GM10266 (cell line): Measurements from ENCODE around the gene CSF2RB.

Experiments
- DNase-seq: peaks from one replicate; pipeline ENCODE4 v3.0.0; 2012; ENCODE audit errors: extremely low spot score
- TF ChIP-seq, protein P1 (sequence below): IDR thresholded peaks from 2 replicates; pipeline ENCODE4 v1.5.1; 2012; ENCODE audit warnings: mild to moderate bottlenecking, low read depth; ENCODE audit not compliant: control insufficient read depth, insufficient read depth; ENCODE audit errors: missing control alignments

The CSF2RB gene

GRCh38 chr22:36891646-36892045, 21.8 kb upstream of the CSF2RB start:
- DNase-seq, result no peak
- TF ChIP-seq, protein P1, sequence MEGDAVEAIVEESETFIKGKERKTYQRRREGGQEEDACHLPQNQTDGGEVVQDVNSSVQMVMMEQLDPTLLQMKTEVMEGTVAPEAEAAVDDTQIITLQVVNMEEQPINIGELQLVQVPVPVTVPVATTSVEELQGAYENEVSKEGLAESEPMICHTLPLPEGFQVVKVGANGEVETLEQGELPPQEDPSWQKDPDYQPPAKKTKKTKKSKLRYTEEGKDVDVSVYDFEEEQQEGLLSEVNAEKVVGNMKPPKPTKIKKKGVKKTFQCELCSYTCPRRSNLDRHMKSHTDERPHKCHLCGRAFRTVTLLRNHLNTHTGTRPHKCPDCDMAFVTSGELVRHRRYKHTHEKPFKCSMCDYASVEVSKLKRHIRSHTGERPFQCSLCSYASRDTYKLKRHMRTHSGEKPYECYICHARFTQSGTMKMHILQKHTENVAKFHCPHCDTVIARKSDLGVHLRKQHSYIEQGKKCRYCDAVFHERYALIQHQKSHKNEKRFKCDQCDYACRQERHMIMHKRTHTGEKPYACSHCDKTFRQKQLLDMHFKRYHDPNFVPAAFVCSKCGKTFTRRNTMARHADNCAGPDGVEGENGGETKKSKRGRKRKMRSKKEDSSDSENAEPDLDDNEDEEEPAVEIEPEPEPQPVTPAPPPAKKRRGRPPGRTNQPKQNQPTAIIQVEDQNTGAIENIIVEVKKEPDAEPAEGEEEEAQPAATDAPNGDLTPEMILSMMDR, result no peak

- TF ChIP-seq, protein P1, result no peak
- DNase-seq, result no peak
Measured at GRCh38 chr22:36892292-36892691, 21.1 kb upstream of the CSF2RB start.

DNA sequence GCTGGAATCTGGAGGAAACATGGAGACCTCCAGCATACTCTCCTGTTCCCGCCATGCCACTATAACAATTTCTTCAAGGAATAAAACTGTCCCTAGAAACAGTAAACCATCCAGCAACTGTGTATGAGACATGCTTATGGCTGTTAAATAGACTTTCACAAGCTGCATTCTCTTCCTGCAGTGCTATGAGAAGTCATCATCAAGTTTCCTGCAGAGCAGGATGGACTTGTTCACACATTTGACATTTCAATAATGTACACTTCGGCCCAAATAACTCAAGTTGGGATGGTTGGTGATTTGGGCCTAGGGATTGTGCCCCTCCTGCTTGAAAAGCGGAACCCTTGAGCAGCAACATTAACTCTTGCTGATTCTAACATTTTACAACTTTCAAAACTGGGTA, 20.2 kb upstream of the CSF2RB start:
- DNase-seq, result no peak
- TF ChIP-seq, protein P1, result no peak

DNA sequence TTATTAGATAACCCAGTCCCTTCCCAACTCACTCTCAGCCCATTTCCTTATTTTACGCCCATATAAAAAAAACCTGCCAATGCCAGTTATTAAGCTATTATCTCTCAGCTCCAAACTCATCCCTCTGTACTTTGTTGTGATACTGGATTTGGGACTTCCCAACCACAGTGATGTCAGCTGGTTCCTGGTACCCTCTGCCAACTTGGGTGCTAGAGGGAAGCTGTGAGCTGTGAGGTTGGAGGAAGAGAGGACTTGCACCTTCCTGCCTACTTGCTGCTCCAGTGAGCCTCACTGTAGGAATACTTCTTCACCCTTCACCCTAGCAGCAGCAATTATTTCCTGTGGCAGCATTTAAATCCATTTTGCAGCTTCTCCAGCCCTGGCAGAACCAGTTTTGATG, 19.2 kb upstream of the CSF2RB start:
- TF ChIP-seq, protein P1, result no peak
- DNase-seq, result no peak

GRCh38 chr22:36897611-36898010, 15.8 kb upstream of the CSF2RB start:
- TF ChIP-seq, protein P1, result no peak
- no peak for DNase-seq

DNA sequence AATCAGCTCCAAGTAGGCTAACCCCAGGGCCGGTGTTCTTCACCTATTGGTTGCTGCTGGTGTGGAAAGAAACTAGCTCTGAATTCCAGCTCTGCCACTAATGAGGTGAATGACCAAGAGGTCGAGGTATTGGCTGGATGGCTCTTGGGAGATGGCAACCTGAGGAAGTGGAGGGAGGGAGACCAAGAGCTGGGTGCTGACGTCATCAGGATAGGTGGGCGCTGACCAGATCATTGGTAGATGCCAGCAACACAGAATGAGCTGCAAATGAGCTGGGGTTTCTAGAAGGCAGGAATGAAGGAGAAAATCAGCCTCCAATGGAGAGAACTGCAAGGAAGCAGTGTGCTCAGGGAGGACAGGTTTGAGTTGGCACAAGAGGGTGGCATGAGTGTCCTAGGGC, 14.7 kb upstream of the CSF2RB start:
- TF ChIP-seq, protein P1, result no peak
- DNase-seq, result no peak

DNA sequence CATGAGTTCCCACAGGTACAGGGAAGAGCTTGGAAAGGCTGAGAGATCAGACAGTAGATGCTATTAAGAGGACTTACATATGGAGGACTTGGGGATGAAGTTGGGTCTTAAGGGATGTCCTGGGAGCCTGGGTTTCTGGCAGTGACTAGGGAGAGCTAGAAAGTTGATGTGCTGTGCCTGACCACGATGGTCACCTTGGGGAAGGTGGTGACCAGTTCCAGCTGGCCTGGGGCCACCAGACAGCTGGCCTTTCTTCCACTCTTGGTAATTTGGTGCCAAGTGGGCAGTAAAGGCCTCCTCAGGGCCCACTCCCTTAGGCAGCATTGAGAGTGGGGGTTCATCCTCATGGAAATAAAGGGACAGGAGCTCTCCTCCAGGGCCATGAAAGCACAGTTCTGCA, 13.9 kb upstream of the CSF2RB start:
- DNase-seq, result no peak
- TF ChIP-seq, protein P1, result no peak
